Natural killer cell (primary cell): Measurements from ENCODE around the gene UBR2. TPM values are rescaled to one million over a fixed set of nuclear protein-coding genes. Genes with fewer than 3 reads are reported as not detected.
"Not testable (repeated sequence)": the region's sequence is repeated elsewhere in the genome, so short reads cannot be mapped to it uniquely, and the experiment has no call there.

Experiments used
- ATAC-seq, 3 donors: fragments of 150-1000 bp in 2 of 3; fragments of 200-7000 bp in 1 of 3; cut with Tn5 transposase; 1 replicate in 1 of 3; 2 replicates in 2 of 3; pipeline ENCODE4 v1.10.0; 2021; ENCODE audit warnings: mild to moderate bottlenecking in 2 of 3, moderate library complexity in 2 of 3
- DNase-seq, 2 donors: peaks; one replicate each; pipeline versions ENCODE4 v3.0.0 to v3.0.0-alpha.2; 2013 to 2021; ENCODE audit warnings: mixed read lengths in 1 of 2
- H3K27ac ChIP-seq: one replicate; pipeline ENCODE4 v1.5.1; 2013; ENCODE audit warnings: mild to moderate bottlenecking, low read length
- H3K27me3 ChIP-seq: one replicate; pipeline ENCODE4 v1.6.1; 2013; ENCODE audit warnings: low read length; ENCODE audit not compliant: control insufficient read depth, insufficient read depth
- H3K36me3 ChIP-seq: one replicate; pipeline ENCODE4 v1.6.1; 2013; ENCODE audit warnings: low read length; ENCODE audit not compliant: control insufficient read depth, insufficient read depth
- H3K4me1 ChIP-seq: one replicate; pipeline ENCODE4 v1.6.1; 2013; ENCODE audit warnings: low read length; ENCODE audit not compliant: control insufficient read depth, insufficient read depth
- H3K4me3 ChIP-seq: one replicate; pipeline ENCODE4 v1.5.1; 2013; ENCODE audit warnings: low read length
- H3K9me3 ChIP-seq: one replicate; pipeline ENCODE4 v1.6.1; 2013; ENCODE audit warnings: low read length; ENCODE audit not compliant: control insufficient read depth, insufficient read depth
- H3K27ac Mint-ChIP-seq, 2 donors: one replicate each; pipeline ENCODE4 v1.8.0; 2022; ENCODE audit warnings: mild to moderate bottlenecking in 2 of 2, mixed read lengths in 2 of 2, moderate library complexity in 1 of 2
- H3K27me3 Mint-ChIP-seq, 2 donors: one replicate each; pipeline ENCODE4 v1.8.0; 2022; ENCODE audit warnings: low read depth in 2 of 2, mixed read lengths in 2 of 2
- H3K36me3 Mint-ChIP-seq: one replicate; pipeline ENCODE4 v1.8.0; 2022; ENCODE audit warnings: mixed read lengths
- H3K4me1 Mint-ChIP-seq, 2 donors: one replicate each; pipeline ENCODE4 v1.8.0; 2022; ENCODE audit warnings: mixed read lengths in 2 of 2
- H3K4me3 Mint-ChIP-seq: one replicate; pipeline ENCODE4 v1.8.0; 2022; ENCODE audit warnings: mild to moderate bottlenecking, moderate library complexity, mixed read lengths
- H3K9me3 Mint-ChIP-seq, 2 donors: one replicate each; pipeline ENCODE4 v1.8.0; 2022; ENCODE audit warnings: mixed read lengths in 2 of 2
- WGBS: methylation state at CpG from one replicate; pipeline ENCODE4 v1.1.7; 2013; ENCODE audit warnings: missing lambda C conversion rate; ENCODE audit not compliant: insufficient coverage; 5-methylcytosine and 5-hydroxymethylcytosine counted together
- intact Hi-C: fragments of 100-400 bp; cut with micrococcal nuclease; formaldehyde crosslinking; loops from one replicate; pipeline ENCODE4 v1.14.2; 2022
- total RNA-seq, 4 donors: library from RNA; stranded (reverse); fragments of 120-200 nt in 1 of 4; gene quantifications; one replicate each; pipeline versions ENCODE4 v1.2.3 to v1.2.4, GENCODE V29; 2013 to 2022
- TF ChIP-seq, protein P1 (sequence below): fragments of 200-600 bp; IDR thresholded peaks from one replicate; pipeline ENCODE4 v1.8.0; 2022; ENCODE audit warnings: antibody characterized with exemption

UBR2 gene
- total RNA-seq, 3 donors from 2014 or later (not counting 1 experiment from before 2014, with no cell fraction given), result 44.9 to 57.3 (median 53.2) TPM

DNA sequence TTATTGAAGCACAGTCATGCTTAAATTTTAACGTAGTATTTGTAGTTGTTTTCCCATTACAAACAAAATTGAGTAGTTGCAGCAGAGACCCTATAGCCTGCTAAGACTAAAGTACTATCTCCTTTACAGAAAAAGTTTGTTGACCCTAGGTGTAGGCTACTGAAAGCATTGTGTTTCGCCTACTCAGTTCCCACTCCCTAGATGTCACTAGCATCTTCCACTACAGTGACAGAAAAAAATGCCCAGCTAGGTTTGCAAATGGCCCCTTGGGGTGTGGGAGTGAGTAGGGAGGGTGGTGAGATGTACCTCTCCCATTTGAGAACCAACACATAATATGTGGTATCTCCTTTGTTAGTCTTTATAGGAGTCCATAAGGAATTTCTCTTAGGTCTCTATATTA lies 34.5 kb downstream of the UBR2 start:
- H3K4me3 ChIP-seq, result no peak overlapping the region
- H3K36me3 ChIP-seq, result peaks cover 24% of the 10 kb centered on the region
- intact Hi-C loops, result no loop called here
- H3K27me3 ChIP-seq, result no peaks in the 10 kb centered on the region
- Mint-ChIP-seq H3K27ac (peak overlapping the region in 1 of 2 donors; percentile 7), H3K4me3 (no peak overlapping the region), H3K9me3 (no peaks in the 10 kb centered on the region), H3K27me3 (no peaks in the 10 kb centered on the region), H3K36me3 (peaks cover 11% of the 10 kb centered on the region), H3K4me1 (peaks cover 16 to 19% of the 10 kb centered on the region in 2 donors)
- ATAC-seq, result no peak
- H3K27ac ChIP-seq, result no peak overlapping the region
- 100% methylated on average over 1 of the region's 2 CpGs for WGBS
- no peaks in the 10 kb centered on the region for H3K4me1 ChIP-seq
- DNase-seq, result no peak
- no peaks in the 10 kb centered on the region for H3K9me3 ChIP-seq
- TF ChIP-seq, protein P1, sequence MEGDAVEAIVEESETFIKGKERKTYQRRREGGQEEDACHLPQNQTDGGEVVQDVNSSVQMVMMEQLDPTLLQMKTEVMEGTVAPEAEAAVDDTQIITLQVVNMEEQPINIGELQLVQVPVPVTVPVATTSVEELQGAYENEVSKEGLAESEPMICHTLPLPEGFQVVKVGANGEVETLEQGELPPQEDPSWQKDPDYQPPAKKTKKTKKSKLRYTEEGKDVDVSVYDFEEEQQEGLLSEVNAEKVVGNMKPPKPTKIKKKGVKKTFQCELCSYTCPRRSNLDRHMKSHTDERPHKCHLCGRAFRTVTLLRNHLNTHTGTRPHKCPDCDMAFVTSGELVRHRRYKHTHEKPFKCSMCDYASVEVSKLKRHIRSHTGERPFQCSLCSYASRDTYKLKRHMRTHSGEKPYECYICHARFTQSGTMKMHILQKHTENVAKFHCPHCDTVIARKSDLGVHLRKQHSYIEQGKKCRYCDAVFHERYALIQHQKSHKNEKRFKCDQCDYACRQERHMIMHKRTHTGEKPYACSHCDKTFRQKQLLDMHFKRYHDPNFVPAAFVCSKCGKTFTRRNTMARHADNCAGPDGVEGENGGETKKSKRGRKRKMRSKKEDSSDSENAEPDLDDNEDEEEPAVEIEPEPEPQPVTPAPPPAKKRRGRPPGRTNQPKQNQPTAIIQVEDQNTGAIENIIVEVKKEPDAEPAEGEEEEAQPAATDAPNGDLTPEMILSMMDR, result no peak

DNA sequence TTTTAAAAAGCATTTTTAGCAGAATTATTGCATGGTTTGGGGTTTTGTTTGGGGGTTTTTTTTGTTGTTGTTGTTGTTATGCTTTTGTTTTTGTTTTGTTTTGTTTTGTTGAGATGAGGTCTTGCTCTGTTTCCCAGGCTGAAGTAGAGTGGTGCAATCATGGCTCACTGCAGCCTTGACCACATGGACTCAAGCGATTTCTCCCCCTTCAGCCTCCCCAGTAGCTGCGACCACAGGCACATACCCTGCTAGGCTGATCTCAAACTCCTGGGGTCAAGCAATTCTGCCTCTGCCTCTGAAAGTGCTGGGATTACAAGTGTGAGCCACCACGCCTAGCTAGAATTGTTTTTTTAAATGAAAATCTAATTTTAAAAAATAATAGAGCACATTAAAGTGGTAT lies 35.7 kb downstream of the UBR2 start:
- no peaks in the 10 kb centered on the region for H3K4me1 ChIP-seq
- H3K4me3 ChIP-seq, result no peak overlapping the region
- no peaks in the 10 kb centered on the region for H3K27me3 ChIP-seq
- Mint-ChIP-seq H3K27ac (peak overlapping the region in 1 of 2 donors; percentile 43), H3K4me3 (no peak overlapping the region), H3K9me3 (no peaks in the 10 kb centered on the region), H3K4me1 (peaks cover 16 to 17% of the 10 kb centered on the region in 2 donors), H3K27me3 (no peaks in the 10 kb centered on the region), H3K36me3 (peaks cover 11% of the 10 kb centered on the region)
- TF ChIP-seq, protein P1, result no peak
- intact Hi-C loops, result no loop called here
- 81% methylated on average over 2 of the region's 3 CpGs for WGBS
- H3K27ac ChIP-seq, result no peak overlapping the region
- H3K9me3 ChIP-seq, result no peaks in the 10 kb centered on the region
- no peak for DNase-seq
- peaks cover 19% of the 10 kb centered on the region for H3K36me3 ChIP-seq
- ATAC-seq, result no peak

DNA sequence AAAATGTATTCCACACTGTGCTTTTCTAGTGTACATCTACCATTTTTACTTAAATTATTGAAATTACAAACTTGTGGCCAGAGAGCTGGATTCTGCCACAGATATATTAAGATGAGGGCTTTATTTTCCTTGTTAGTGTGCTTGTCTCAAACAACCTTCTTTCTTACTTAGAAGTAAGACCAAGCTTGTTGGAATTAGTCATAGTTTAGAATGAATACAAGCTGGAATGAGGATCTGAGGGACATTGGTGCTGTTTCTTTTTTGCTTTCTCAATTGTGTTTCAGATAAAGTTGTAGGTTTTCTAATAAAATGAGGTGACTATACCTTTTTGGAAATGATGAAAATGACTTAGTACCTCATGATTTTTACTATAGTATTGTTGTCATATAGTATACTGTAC lies 40.3 kb downstream of the UBR2 start:
- Histone ChIP-seq H3K36me3 (peaks cover 35% of the 10 kb centered on the region), H3K27me3 (no peaks in the 10 kb centered on the region), H3K4me1 (no peaks in the 10 kb centered on the region), H3K4me3 (no peak overlapping the region), H3K9me3 (no peaks in the 10 kb centered on the region), H3K27ac (no peak overlapping the region)
- TF ChIP-seq, protein P1, result no peak
- ATAC-seq (no peak), DNase-seq (no peak)
- Mint-ChIP-seq H3K27me3 (no peaks in the 10 kb centered on the region), H3K4me1 (peaks cover 12 to 18% of the 10 kb centered on the region in 2 donors), H3K27ac (no peak overlapping the region), H3K4me3 (no peak overlapping the region), H3K9me3 (no peaks in the 10 kb centered on the region), H3K36me3 (no peaks in the 10 kb centered on the region)
- intact Hi-C loops, result no loop called here

DNA sequence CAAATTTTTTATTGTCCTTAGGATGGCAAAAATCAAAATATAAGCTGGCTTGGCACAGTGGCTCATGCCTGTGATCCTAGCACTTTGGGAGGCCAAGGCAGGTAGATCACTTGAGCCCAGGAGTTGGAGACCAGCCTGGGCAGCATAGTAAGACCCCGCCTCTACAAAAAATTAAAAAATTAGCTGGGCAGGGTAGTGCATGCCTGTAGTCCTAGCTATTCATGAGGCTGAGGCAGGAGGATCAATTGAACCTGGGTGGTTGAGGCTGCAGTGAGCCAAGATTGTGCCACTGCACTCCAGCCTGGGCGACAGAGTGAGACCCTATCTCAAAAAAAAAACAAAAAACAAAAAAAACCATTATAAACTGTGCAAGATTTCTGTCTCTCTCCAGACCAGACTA lies 40.9 kb downstream of the UBR2 start:
- H3K4me3 Mint-ChIP-seq, intact Hi-C loops, H3K27me3 Mint-ChIP-seq, H3K4me3 ChIP-seq, H3K9me3 Mint-ChIP-seq, H3K27me3 ChIP-seq, ATAC-seq, DNase-seq, H3K9me3 ChIP-seq, H3K4me1 ChIP-seq, H3K36me3 Mint-ChIP-seq, H3K27ac ChIP-seq: not testable (repeated sequence)
- H3K36me3 ChIP-seq, result peaks cover 35% of the 10 kb centered on the region
- Mint-ChIP-seq H3K27ac (peak overlapping the region in 1 of 2 donors; percentile 73), H3K4me1 (peaks cover 12 to 18% of the 10 kb centered on the region in 2 donors)
- WGBS, result 100% methylated on average over 2 of the region's 2 CpGs
